GM12878 (cell line): ENCODE measurements around the gene HNRNPLL.

Experiments used
- BCLAF1 ChIP-seq: fragments of 450-650 bp; IDR thresholded peaks from 2 replicates; pipeline ENCODE4 v1.6.1; 2017; ENCODE audit warnings: antibody characterized with exemption, mild to moderate bottlenecking, moderate library complexity
- CBX3 ChIP-seq: fragments of 200-600 bp; sonication (generic); IDR thresholded peaks from 2 replicates; pipeline ENCODE4 v1.6.1; 2016; ENCODE audit warnings: low read depth, borderline replicate concordance
- CTCF ChIP-seq, 3 experiments: IDR thresholded peaks in 2 of 3; conservative IDR thresholded peaks in 1 of 3; 2 replicates each; pipeline ENCODE4 v1.5.1; 2011; ENCODE audit warnings: low read depth in 3 of 3, low read length in 3 of 3, mild to moderate bottlenecking in 3 of 3, control low read depth in 2 of 3, moderate library complexity in 2 of 3, inconsistent platforms in 1 of 3, mixed read lengths in 1 of 3; ENCODE audit not compliant: control insufficient read depth in 2 of 3, insufficient read depth in 1 of 3; ENCODE audit errors: extremely low read depth in 1 of 3
- EP300 ChIP-seq, 2 experiments: fragments of 150-350 bp in 1 of 2; IDR thresholded peaks; 2 replicates each; pipeline ENCODE4 v1.6.1; 2011 to 2012; ENCODE audit warnings: low read depth in 2 of 2, low read length in 2 of 2, borderline replicate concordance in 1 of 2, improper control_type of control experiment in 1 of 2, inconsistent platforms in 1 of 2; ENCODE audit not compliant: control insufficient read depth in 1 of 2
- EZH2 ChIP-seq: IDR thresholded peaks from 2 replicates; pipeline ENCODE4 v1.6.1; 2012; ENCODE audit warnings: low read depth, mild to moderate bottlenecking, control low read depth, inconsistent platforms, low read length, borderline replicate concordance; ENCODE audit not compliant: control insufficient read depth
- POLR2A ChIP-seq: IDR thresholded peaks from 2 replicates; pipeline ENCODE4 v1.6.1; 2011; ENCODE audit warnings: low read depth, mild to moderate bottlenecking, low read length
- POLR2AphosphoS5 ChIP-seq: IDR thresholded peaks from 2 replicates; pipeline ENCODE4 v1.6.1; 2011; ENCODE audit warnings: mild to moderate bottlenecking, low read length, inconsistent platforms
- RFX5 ChIP-seq: IDR thresholded peaks from 2 replicates; pipeline ENCODE4 v1.6.1; 2011; ENCODE audit warnings: low read depth, low read length, improper control_type of control experiment
- YY1 ChIP-seq: IDR thresholded peaks from 2 replicates; pipeline ENCODE4 v1.6.1; 2011; ENCODE audit warnings: low read depth, mild to moderate bottlenecking, low read length
- ZNF24 ChIP-seq: fragments of 450-650 bp; IDR thresholded peaks from 2 replicates; pipeline ENCODE4 v1.6.1; 2017; ENCODE audit warnings: antibody characterized with exemption, mild to moderate bottlenecking
- ZNF384 ChIP-seq: IDR thresholded peaks from 2 replicates; pipeline ENCODE4 v1.6.1; 2012; ENCODE audit warnings: low read depth, mild to moderate bottlenecking, low read length, improper control_type of control experiment, borderline replicate concordance

GRCh38 chr2:38613126-38613848 is 10.6 kb upstream of the HNRNPLL start:
- TF ChIP-seq RFX5 (no peak), EP300 (IDR thresholded peaks at IDR 0.05; ENCODE audit: borderline replicate concordance in 1 of 2, control insufficient read depth in 1 of 2, low read depth in 2 of 2, low read length in 2 of 2) (no peak), POLR2AphosphoS5 (no peak), ZNF24 (no peak), CBX3 (no peak), BCLAF1 (no peak), YY1 (no peak), POLR2A (no peak), CTCF (IDR thresholded peaks at IDR 0.05 in 2 of 3, conservative IDR thresholded peaks at IDR 0.05 in 1 of 3; ENCODE audit: control insufficient read depth in 2 of 3, extremely low read depth in 1 of 3, insufficient read depth in 1 of 3, low read depth in 3 of 3, low read length in 3 of 3) (no peak), EZH2 (no peak), ZNF384 (no peak)
